H9 (cell line): ENCODE results near the gene DACT2. TPM values are rescaled to one million over a fixed set of nuclear protein-coding genes. Genes with fewer than 3 reads are reported as not detected.

Experiments
- DNase-seq: peaks from one replicate; pipeline ENCODE4 v3.0.0-alpha.2; 2017
- H2AFZ ChIP-seq: one replicate; pipeline ENCODE4 v1.6.1; 2013; ENCODE audit warnings: mild to moderate bottlenecking, low read length, control low read depth, moderate library complexity
- H2AK5ac ChIP-seq: 2 replicates; pipeline ENCODE4 v1.6.1; 2013; ENCODE audit warnings: low read length, control low read depth, mixed read lengths; ENCODE audit not compliant: insufficient read length
- H2BK120ac ChIP-seq: one replicate; pipeline ENCODE4 v1.6.1; 2013; ENCODE audit warnings: low read depth, mild to moderate bottlenecking, low read length, control low read depth, inconsistent platforms; ENCODE audit not compliant: poor library complexity, severe bottlenecking
- H2BK12ac ChIP-seq: 2 replicates; pipeline ENCODE4 v1.6.1; 2013; ENCODE audit warnings: low read length, control low read depth, mixed read lengths, low read depth; ENCODE audit not compliant: insufficient read length
- H2BK15ac ChIP-seq: 2 replicates; pipeline ENCODE4 v1.6.1; 2013; ENCODE audit warnings: low read depth, low read length, control low read depth
- H2BK20ac ChIP-seq: one replicate; pipeline ENCODE4 v1.6.1; 2013; ENCODE audit warnings: low read depth, mild to moderate bottlenecking, low read length, control low read depth, inconsistent platforms; ENCODE audit not compliant: poor library complexity, severe bottlenecking
- H2BK5ac ChIP-seq: 2 replicates; pipeline ENCODE4 v1.6.1; 2013; ENCODE audit warnings: low read length, control low read depth, mixed read lengths; ENCODE audit not compliant: insufficient read length
- H3K14ac ChIP-seq: 2 replicates; pipeline ENCODE4 v1.6.1; 2013; ENCODE audit warnings: low read length, control low read depth; ENCODE audit not compliant: insufficient read depth
- H3K18ac ChIP-seq: 2 replicates; pipeline ENCODE4 v1.6.1; 2013; ENCODE audit warnings: low read depth, mild to moderate bottlenecking, mixed read lengths, low read length, control low read depth; ENCODE audit not compliant: insufficient read length
- H3K23ac ChIP-seq: 2 replicates; pipeline ENCODE4 v1.6.1; 2013; ENCODE audit warnings: low read length, control low read depth, mixed read lengths, low read depth; ENCODE audit not compliant: insufficient read length
- H3K23me2 ChIP-seq: 2 replicates; pipeline ENCODE4 v1.6.1; 2013; ENCODE audit warnings: low read depth, mild to moderate bottlenecking, mixed read lengths, low read length, control low read depth; ENCODE audit not compliant: insufficient read length, poor library complexity, severe bottlenecking
- H3K27ac ChIP-seq: 2 replicates; pipeline ENCODE4 v1.5.1; 2013; ENCODE audit warnings: low read length, control low read depth, mixed read lengths, low read depth; ENCODE audit not compliant: insufficient read length
- H3K27me3 ChIP-seq: 2 replicates; pipeline ENCODE4 v1.6.1; 2013; ENCODE audit warnings: low read length, control low read depth, inconsistent platforms; ENCODE audit not compliant: insufficient read depth
- H3K4ac ChIP-seq: 2 replicates; pipeline ENCODE4 v1.6.1; 2013; ENCODE audit warnings: low read depth, mild to moderate bottlenecking, control low read depth, inconsistent platforms, low read length, moderate library complexity
- H3K4me1 ChIP-seq: 2 replicates; pipeline ENCODE4 v1.6.1; 2013; ENCODE audit warnings: low read length, control low read depth, inconsistent platforms; ENCODE audit not compliant: insufficient read depth
- H3K4me2 ChIP-seq: 2 replicates; pipeline ENCODE4 v1.6.1; 2013; ENCODE audit warnings: low read length, control low read depth, mixed read lengths; ENCODE audit not compliant: insufficient read length, insufficient read depth
- H3K56ac ChIP-seq: 2 replicates; pipeline ENCODE4 v1.6.1; 2013; ENCODE audit warnings: low read depth, mild to moderate bottlenecking, mixed read lengths, low read length, control low read depth; ENCODE audit not compliant: insufficient read length
- H3K79me1 ChIP-seq: 2 replicates; pipeline ENCODE4 v1.6.1; 2013; ENCODE audit warnings: low read depth, mild to moderate bottlenecking, moderate library complexity, low read length, control low read depth, inconsistent platforms; ENCODE audit not compliant: insufficient read depth, poor library complexity, severe bottlenecking
- H3K79me2 ChIP-seq: 2 replicates; pipeline ENCODE4 v1.6.1; 2013; ENCODE audit warnings: low read length, control low read depth, inconsistent platforms; ENCODE audit not compliant: insufficient read depth
- H3K9ac ChIP-seq: 2 replicates; pipeline ENCODE4 v1.6.1; 2013; ENCODE audit warnings: low read length, control low read depth, mixed read lengths; ENCODE audit not compliant: insufficient read length; ENCODE audit errors: extremely low read depth
- H3K9me3 ChIP-seq: one replicate; pipeline ENCODE4 v1.6.1; 2013; ENCODE audit warnings: low read depth, low read length, inconsistent platforms; ENCODE audit not compliant: control insufficient read depth
- H3T11ph ChIP-seq: one replicate; pipeline ENCODE4 v1.6.1; 2013; ENCODE audit warnings: mild to moderate bottlenecking, low read length, control low read depth, inconsistent platforms
- H4K20me1 ChIP-seq: one replicate; pipeline ENCODE4 v1.6.1; 2013; ENCODE audit not compliant: control insufficient read depth, insufficient read length, insufficient read depth
- H4K5ac ChIP-seq: 2 replicates; pipeline ENCODE4 v1.6.1; 2013; ENCODE audit warnings: low read depth, mild to moderate bottlenecking, mixed read lengths, low read length, control low read depth; ENCODE audit not compliant: insufficient read length
- H4K8ac ChIP-seq: replicated peaks from 2 replicates; pipeline ENCODE4 v1.6.1; 2013; ENCODE audit warnings: low read length, control low read depth, mixed read lengths, low read depth; ENCODE audit not compliant: insufficient read length
- H4K91ac ChIP-seq: 2 replicates; pipeline ENCODE4 v1.6.1; 2013; ENCODE audit warnings: low read depth, mild to moderate bottlenecking, moderate library complexity, mixed read lengths, low read length, control low read depth; ENCODE audit not compliant: insufficient read length
- H3K27ac Mint-ChIP-seq, 3 experiments: 2 replicates in 2 of 3; 3 replicates in 1 of 3; pipeline ENCODE4 v1.8.0; 2020 to 2021; ENCODE audit warnings: mixed read lengths in 3 of 3, mild to moderate bottlenecking in 1 of 3, moderate library complexity in 1 of 3
- H3K27me3 Mint-ChIP-seq: 2 replicates; pipeline ENCODE4 v1.8.0; 2021; ENCODE audit warnings: low read depth, mild to moderate bottlenecking, moderate library complexity, mixed read lengths
- H3K36me3 Mint-ChIP-seq, 3 experiments: 2 replicates in 2 of 3; 3 replicates in 1 of 3; pipeline ENCODE4 v1.8.0; 2020 to 2021; ENCODE audit warnings: low read depth in 3 of 3, mixed read lengths in 3 of 3; ENCODE audit not compliant: insufficient read depth in 1 of 3
- H3K4me1 Mint-ChIP-seq, 2 experiments: 2 replicates each; pipeline ENCODE4 v1.8.0; 2020; ENCODE audit warnings: mixed read lengths in 2 of 2
- H3K4me3 Mint-ChIP-seq, 2 experiments: 2 replicates in 1 of 2; 3 replicates in 1 of 2; pipeline ENCODE4 v1.8.0; 2020 to 2021; ENCODE audit warnings: mild to moderate bottlenecking in 2 of 2, mixed read lengths in 2 of 2, moderate library complexity in 1 of 2
- H3K9me3 Mint-ChIP-seq, 2 experiments: 2 replicates in 1 of 2; 3 replicates in 1 of 2; pipeline ENCODE4 v1.8.0; 2020; ENCODE audit warnings: mild to moderate bottlenecking in 2 of 2, mixed read lengths in 2 of 2, moderate library complexity in 1 of 2
- WGBS: extraction: QIAGEN DNeasy Blood & Tissue Kit; methylation state at CpG from one replicate; pipeline ENCODE4 v1.1.7; 2013; ENCODE audit warnings: missing lambda C conversion rate, low lambda C conversion rate, mixed read lengths; ENCODE audit not compliant: insufficient read length; ENCODE audit errors: extremely low coverage; 5-methylcytosine and 5-hydroxymethylcytosine counted together
- total RNA-seq: library from RNA; stranded (reverse); gene quantifications from 2 replicates; pipeline ENCODE4 v1.2.1, GENCODE V29; 2021
- TF ChIP-seq, protein P1 (sequence below): fragments of 200-600 bp; sonication (generic); conservative IDR thresholded peaks from 3 replicates; pipeline ENCODE4 v1.8.0; 2021; ENCODE audit warnings: antibody characterized with exemption, mild to moderate bottlenecking

Gene DACT2
- total RNA-seq, 1 experiment from 2014 or later = 1.8 TPM

DNA sequence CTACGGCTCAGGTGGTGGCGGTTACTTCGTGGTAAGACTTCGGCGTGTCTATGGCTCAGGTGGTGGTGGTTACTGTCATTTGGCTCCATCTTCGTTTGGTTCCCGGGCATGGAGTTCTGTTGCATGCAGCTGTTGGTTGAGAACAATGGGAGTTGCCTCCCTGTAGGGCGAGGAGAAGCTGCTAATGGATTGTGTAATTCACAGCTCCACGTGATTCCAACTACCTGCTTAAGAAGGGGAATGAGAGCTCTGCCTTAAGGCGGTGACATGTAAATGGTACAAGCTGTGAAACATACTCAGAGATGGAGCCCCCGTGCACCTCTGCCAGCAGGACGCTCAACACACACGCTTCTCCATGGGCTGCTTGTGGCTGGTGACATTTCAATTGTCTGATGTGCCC is 12.4 kb upstream of the DACT2 start:
- H3K4me3 Mint-ChIP-seq = no peak overlapping the region; a peak in 1 of 5 replicates

More for the DNA sequence above, 12.4 kb upstream of the DACT2 start:
- H2BK120ac ChIP-seq = no peak overlapping the region
- no peak overlapping the region for H2BK20ac ChIP-seq
- H2AK5ac ChIP-seq = no peak overlapping the region
- H4K20me1 ChIP-seq = no peaks in the 10 kb centered on the region
- Mint-ChIP-seq H3K27me3 (peaks cover 10% of the 10 kb centered on the region), H3K4me1 (peaks cover 24 to 32% of the 10 kb centered on the region in 2 experiments), H3K27ac (no peak overlapping the region; a peak in 1 of 7 replicates), H3K9me3 (no peaks in the 10 kb centered on the region; a peak in 1 of 5 replicates), H3K36me3 (no peaks in the 10 kb centered on the region)
- H4K8ac ChIP-seq = no peak overlapping the region
- no peaks in the 10 kb centered on the region for H3K23me2 ChIP-seq
- H2AFZ ChIP-seq = no peak overlapping the region
- H3K18ac ChIP-seq = peak overlapping the region; percentile 50
- H2BK5ac ChIP-seq = no peak overlapping the region
- H3K4me1 ChIP-seq = peaks cover 2% of the 10 kb centered on the region; the same call in 1 of the 2 replicates
- no peak overlapping the region for H4K5ac ChIP-seq
- no peak overlapping the region for H3K27ac ChIP-seq
- no peaks in the 10 kb centered on the region for H3K79me1 ChIP-seq
- no peaks in the 10 kb centered on the region for H3K9me3 ChIP-seq
- no peak overlapping the region for H3T11ph ChIP-seq
- no peak overlapping the region for H3K4ac ChIP-seq
- peak; percentile 76 for DNase-seq
- H2BK12ac ChIP-seq = no peak overlapping the region
- no peaks in the 10 kb centered on the region for H3K27me3 ChIP-seq
- no peak overlapping the region for H4K91ac ChIP-seq
- WGBS = no CpG with 5 or more reads among the region's 13 CpGs
- no peak overlapping the region for H3K9ac ChIP-seq
- no peak overlapping the region for H3K23ac ChIP-seq
- no peak overlapping the region for H2BK15ac ChIP-seq
- no peaks in the 10 kb centered on the region for H3K79me2 ChIP-seq
- H3K4me2 ChIP-seq = no peak overlapping the region
- no peak overlapping the region for H3K56ac ChIP-seq
- TF ChIP-seq, protein P1, sequence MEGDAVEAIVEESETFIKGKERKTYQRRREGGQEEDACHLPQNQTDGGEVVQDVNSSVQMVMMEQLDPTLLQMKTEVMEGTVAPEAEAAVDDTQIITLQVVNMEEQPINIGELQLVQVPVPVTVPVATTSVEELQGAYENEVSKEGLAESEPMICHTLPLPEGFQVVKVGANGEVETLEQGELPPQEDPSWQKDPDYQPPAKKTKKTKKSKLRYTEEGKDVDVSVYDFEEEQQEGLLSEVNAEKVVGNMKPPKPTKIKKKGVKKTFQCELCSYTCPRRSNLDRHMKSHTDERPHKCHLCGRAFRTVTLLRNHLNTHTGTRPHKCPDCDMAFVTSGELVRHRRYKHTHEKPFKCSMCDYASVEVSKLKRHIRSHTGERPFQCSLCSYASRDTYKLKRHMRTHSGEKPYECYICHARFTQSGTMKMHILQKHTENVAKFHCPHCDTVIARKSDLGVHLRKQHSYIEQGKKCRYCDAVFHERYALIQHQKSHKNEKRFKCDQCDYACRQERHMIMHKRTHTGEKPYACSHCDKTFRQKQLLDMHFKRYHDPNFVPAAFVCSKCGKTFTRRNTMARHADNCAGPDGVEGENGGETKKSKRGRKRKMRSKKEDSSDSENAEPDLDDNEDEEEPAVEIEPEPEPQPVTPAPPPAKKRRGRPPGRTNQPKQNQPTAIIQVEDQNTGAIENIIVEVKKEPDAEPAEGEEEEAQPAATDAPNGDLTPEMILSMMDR = no peak
- no peak overlapping the region for H3K14ac ChIP-seq
